Activated gamma-delta T cell treated with anti-CD3 and anti-CD28 coated beads, Interleukin-2, amount 50 U/mL, for 16 hours (primary cell): ENCODE results near the gene JARID2.

ENCODE experiments used
- DNase-seq: peaks from one replicate; pipeline ENCODE4 v3.0.0-alpha.2; 2020; ENCODE audit warnings: low read depth

JARID2 gene

DNA sequence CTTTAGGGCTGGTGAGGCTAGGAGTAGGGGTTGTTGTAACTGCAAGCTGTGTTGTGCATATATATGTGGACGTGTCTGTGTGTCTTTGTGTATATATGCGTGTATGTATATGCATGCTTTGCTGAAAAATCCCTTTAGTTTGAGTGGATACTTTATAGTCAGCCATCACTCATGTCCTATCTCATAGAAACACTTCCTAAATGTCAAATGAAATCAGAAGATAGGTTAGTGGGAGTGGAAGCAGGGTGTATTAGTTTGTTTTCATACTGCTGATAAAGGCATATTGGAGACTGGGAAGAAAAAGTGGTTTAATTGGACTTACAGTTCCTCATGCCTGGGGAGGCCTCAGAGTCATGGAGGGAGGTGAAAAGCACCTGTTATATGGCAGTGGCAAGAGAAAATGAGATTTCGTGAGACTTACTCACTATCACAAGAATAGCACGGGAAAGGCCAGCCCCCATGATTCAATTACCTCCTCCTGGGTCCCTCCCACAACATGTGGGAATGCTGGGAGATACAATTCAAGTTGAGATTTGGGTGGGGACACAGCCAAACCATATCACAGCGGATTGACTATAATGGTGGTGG is 131.1 kb downstream of the JARID2 start:
- DNase-seq: no peak

DNA sequence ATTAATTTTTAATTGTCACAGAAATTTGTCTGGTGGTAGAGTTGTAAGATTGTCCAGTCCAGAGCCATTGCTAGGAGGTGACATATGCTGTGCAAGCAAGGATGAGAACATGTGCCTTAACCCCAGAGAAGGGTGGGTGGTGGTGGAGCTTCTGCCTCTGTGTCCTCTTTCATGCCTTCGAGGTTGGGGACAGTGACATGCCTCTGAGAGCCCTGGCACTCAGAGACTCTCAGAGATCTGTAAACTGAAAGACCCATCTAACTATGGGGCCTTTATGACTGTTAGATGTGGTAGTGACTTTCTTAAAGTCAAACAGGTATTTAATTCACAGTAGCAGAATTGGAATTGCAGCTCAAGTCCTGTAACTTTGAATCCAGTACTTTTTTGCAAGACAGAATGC is 132.4 kb downstream of the JARID2 start:
- no peak for DNase-seq

DNA sequence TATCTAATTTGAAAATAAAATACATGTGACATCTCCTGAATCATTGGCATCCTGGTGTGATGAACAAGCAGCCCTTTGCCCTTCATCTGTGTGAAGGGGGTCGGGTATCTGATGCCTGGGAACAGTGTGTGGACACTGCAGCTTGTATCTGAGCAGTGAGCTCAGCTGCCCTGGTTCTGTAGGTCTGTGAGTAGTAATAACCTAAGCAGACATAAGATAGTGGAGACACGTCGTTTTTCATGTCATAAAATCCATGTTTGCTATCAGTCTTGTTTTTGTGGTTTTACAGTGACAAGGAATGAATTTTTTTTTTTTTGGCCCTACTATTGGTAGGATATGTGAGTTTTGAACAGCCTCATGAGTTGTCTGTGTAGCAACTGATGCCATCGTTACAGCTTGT is 133.0 kb downstream of the JARID2 start:
- DNase-seq: no peak

DNA sequence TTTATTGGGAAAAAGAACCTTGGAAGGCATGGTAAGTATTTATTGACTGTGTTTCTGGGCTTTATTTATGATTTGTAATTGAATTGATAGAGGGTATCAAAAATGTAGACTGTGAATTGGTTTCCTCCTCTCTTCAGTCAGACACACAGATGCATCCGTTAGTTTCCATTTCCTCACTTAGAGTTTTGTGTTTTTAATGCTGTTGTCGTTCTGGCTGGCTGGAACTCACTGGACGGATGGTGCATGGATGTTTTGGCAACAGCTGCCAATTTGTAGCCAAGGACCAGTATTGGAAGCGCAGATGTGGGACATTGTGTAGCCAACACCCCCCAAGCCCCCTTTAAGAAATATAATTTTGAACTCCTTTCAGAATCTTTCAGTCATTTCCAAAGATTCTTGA is 134.5 kb downstream of the JARID2 start:
- DNase-seq: no peak

DNA sequence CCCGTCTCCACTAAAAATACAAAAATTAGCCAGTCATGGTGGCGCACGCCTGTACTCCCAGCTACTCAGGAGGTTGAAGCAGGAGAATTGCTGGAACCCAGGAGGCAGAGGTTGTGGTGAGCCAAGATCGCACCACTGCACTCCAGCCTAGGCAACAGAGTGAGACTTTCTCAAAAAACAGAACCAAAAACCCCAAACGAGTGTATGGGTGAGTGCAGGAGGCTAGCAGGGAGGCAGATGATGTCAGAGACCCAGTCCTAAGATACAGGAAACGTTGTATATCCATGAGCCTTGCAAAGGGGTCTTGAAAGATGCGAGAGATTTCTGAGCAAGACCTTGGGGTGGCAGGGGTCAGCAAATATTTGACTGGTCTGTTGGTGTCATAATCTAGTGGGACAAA is 136.2 kb downstream of the JARID2 start:
- DNase-seq: no peak

DNA sequence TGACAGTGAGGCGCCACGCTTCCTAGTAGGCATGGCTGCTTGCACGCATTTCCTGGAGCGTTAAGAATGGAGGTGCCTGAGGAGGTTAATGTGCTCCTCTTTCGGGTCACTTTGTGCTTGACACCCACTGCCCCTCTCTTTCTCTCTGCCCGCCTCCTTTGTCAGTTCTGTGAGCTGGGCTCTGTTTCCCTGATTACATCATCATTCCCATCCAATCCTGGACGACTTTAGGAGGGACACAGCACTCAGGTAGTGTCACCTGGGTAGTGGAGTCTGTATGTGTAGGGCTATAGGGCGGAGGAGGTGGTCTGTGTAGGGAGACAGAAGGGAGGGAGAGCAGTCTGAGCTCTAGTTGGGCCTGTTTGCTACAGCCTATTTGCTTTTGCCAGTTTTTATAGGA is 136.8 kb downstream of the JARID2 start:
- no peak for DNase-seq

DNA sequence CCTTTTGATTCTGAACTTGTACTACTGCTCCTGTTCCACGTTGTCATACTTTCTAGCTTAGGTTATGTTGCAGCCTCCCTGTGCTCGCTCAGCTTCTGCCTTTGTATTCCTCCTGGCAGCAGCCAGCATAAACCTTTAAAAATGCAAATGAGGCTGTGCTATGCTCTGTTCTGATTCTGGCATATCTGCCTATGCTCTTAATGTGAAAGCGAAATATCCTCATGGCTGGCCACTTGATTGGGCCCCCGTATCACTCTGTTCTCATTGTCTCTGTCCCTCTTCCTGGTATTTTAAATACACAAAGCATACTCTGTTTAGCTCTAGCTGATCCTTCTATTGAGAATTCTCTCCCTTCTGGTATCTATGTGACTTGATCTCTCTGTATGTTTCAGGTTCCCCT is 139.0 kb downstream of the JARID2 start:
- DNase-seq: no peak

DNA sequence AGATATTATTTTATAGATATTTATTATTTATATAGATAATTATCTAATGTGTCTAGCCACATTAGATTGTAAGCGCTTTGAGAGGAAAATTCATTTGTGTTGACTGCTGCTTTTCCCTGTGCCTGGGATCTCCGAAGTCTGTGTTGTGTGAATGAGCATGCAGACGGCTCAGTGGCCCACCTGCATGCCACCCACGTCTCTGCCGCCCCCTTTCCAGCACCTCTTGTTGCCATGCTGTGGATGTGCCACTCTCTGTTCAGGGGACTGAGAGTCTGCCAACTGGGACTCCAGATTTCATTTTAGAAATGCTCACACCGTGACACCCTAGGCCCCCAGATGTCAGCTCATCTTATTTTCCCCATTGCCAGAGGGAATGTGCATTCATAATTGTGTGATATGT is 139.7 kb downstream of the JARID2 start:
- no peak for DNase-seq

DNA sequence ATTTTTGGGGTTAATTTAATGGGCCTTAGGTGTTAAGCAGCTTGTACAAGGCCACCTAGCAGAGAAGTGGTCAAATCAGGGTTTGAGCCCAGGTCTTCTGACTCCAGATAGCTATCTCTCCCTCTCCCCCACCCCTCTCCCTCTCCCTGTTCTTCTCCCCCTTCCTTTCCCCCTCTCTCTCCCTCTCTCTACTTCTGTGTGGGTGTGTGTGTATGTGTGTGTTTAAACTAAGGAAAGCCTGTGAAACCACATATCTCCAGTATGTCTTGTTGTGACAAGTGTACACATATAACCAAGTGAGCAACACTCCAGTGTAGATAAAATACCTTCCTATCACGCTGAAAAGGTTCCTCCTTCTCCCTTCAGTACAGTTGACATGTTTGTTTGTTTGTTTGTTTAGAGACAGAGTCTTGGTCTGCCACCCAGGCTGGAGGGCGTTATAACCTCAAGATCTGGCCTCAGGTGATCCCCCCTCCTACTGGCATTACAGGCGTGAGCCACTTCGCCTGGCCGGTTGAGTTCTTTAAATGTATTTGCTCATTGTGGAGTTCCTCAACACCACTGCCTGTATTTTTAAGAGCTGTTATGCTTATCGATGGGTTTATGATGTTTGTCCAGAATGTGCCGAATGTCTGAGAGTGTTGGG is 140.4 kb downstream of the JARID2 start:
- DNase-seq: no peak

DNA sequence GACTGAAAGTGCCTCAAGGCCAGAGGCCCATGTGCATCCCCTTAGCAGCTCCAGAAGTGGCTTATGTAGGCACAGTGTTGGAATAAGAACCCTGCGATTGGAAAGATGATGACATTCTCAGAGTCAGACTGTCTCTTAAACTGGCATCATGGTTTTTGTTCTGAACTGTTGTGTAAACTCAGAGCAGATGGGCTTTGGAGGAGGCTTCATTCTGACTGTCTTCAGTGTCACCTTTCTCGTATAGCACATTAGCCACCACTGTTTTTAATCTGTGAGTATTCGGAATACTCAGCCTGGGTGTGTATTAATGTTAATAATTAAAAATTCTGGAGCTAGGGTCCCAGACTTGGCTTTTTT is 140.9 kb downstream of the JARID2 start:
- no peak for DNase-seq

DNA sequence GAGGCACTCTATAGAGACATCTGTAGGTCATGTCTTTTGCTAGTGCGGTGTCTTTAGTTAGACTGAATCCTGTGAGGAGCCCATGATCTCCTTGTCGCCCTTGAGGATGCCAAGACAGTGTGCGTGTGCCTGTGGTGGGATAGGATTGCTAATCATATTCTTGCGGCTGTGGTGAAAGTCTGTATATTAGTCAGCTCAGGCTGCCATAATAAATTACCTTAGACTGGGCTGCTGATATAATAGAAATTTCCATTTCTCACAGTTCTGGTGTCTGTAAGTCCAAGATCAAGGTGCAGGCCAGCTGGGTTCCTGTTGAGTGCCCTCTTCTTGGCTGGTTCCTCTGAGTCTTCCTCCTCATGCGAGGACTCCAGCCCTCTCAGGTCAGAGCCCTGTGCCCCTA is 141.2 kb downstream of the JARID2 start:
- no peak for DNase-seq

DNA sequence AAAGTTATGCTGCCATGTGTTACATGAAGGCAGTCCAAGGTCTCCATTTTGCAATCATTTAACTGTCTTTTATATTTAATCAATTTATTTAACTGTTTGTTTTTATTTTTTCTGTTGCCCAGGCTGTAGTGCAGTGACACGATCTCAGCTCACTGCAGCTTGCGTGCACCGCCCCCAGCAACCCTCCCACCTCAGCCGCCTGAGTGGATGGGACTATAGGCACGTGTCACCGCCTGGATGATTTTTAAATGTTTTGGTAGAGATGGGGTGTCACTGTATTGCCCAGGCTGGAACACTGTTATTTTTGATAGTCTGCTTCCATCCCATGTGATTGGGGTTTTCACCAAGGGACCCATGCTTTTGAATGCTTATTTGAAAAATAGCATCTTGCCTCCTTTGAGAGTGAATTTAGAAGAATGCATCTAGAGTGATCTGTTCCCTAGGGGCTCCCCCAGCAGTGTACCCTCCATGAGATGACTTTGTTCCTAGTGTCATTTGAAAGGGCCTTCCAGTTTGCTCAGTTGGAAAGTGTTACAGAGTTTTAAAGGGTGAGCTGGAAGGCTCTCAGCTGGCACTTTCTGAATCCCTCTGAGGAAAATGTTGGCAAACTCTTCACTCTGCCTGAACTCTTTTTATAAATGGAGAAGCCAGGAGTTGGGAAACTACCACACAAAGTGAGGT is 143.4 kb downstream of the JARID2 start:
- DNase-seq: no peak

DNA sequence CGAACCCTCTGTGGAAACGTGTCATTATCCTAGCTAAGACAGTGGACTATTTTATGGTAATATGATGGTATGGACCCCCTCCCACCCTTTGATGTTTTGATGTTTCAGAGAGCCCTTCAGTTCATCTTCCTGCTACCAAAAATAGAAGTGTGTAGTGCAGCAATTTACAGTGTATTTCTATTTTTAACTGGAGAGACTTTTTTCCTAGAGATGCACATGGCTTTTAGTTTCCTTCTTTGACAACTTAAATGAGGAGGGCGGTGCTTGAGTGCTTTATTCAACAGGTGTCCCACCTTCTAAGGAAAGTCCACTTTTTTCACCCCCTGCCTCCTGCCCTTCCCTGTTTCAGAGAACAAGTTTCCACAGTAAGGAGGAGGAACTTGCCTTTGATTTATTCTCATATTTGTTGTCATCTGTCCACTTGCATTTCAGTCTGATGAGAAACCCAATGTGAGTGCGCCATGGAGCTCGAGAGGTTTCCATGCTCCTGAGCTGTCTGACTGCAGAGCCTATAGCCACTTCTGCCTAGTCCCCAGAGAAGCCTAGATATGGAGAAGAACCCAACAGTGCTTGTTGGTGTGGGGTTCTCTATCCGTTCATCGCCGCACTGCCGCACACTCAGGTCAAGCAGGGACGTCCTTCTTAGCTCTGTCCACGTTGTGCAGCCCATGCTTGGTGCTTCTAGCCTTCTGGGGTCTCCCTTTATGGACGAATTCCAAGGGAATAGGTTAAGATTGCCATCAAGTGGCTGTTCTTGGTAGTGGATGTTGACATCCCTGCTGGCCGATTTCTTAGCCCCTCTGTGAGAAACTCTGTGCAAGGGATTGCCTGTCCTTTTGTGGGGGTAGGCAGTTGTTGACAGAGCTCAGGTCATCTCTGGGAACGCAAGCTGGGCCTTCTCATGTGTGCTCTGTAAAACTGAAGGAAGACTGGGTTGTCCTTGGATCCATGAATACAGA is 144.2 kb downstream of the JARID2 start:
- DNase-seq: no peak

DNA sequence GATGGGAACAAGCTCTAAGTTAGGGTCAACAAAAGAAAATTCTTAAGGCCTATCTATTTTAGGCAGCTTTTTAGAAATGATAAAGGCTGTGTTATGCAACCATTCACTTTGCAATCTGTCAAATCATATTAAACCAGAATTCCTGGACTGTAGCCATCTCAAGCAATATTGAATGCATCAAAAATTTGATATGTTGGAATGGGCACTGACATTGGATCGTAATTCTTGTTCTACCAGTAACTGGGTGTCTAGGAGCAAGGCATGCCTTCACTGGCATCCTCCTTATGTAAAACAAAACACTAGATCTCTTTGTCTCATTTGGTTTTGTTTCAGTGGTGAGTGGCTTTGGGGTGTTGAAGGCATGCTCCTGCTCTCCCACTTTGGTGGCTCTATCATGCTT is 145.6 kb downstream of the JARID2 start:
- DNase-seq: no peak

DNA sequence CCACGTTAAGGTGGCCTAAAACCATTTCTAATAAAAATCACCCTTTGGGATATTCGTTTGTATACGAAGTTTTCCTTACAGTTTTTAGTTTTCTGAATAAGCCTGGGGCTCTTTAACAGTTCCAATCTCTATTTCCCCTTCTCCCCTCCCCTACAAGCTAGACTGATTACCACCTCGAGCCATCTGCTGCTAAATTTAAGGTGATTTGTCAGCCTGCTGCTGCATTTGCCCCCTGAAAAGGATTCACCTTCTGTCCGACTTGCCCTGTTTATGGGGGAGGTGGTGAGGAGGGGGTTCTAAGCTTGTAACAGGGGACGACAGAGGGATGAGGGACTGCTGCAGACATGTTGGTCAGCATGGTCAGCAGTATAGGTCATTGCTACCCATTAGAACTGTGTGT is 146.3 kb downstream of the JARID2 start:
- DNase-seq: no peak

DNA sequence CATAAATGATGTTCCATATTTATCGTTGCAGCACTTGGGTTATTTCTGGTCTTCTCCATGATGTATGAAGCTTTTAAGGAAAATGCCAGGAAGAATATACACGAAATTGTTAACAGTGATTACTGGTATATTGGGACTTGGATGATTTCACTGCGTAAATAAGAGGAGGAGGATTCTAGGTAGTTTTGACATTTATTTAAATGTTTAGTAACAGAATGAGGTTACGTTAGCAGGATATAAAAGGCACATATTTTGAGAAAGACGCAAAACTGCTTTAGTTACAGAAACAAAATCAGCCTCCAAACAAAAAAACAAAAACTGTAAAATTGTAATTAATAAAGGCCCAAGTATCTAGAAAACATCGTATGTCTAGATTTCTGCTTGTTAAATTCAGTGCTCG is 147.7 kb downstream of the JARID2 start:
- DNase-seq: no peak

DNA sequence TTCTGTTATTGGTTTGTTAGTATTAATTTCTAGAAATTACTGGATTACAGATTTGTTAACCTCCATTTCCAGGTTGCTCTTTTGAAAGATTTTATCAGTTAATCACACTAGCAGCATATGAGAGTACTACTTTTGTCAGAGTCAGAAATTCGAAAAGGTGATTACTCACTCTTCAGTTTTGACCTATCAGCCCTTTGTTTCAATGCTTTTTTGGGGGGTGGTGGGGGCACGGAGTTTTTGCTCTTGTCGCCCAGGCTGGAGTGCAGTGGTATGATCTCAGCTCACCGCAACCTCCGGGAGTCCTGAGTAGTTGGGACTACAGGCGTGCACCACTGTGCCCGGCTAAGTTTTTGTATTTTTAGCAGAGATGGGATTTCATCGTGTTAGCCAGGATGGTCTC is 149.2 kb downstream of the JARID2 start:
- no peak for DNase-seq

DNA sequence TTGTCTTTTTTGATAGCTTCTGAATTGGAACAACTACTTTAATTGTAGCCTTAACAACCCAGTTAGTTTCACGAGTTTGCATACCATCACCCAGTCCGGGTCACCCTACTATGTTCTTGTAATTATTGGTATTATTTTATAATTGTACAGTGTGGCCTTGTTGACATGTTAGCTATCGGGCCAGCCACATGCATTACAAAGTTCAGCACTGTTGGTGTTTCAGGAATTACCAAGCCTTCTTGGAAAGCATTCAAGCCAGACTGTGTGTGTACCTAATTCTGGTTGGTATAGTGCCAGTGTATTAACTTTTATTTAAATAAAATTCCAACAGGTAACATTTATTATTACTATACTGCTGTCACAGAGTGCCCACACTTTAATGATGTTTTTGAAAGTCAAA is 150.9 kb downstream of the JARID2 start:
- no peak for DNase-seq

DNA sequence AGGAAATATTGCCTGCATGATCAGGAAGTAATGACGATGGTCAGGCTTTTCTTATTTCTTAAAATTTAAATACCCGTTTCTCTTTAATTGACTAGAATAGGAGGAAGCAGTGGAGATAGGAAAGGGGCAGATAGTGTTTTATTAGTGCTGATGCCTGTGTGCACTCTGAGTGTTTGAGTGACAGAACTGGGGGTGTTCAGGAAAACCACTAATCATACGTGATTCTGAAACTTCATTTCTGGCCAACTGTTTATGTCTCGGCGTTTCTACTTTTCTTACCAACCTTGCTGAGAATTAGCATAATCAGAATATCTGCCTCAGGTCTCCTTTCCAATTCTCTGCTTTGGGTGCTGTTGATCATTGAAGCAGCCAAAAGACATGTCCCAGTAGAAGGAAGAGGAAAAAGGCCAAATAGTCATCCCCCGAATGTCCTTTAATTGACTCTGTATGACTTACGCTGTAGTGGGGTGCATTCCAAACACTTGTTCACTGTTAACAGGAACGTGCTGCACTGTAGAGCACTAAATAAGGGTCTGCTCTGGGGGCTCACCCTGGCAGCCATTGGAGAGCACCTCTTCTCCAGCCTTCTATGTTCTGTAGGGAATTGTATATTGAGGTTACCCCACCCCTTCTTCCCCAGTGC is 152.9 kb downstream of the JARID2 start:
- no peak for DNase-seq

DNA sequence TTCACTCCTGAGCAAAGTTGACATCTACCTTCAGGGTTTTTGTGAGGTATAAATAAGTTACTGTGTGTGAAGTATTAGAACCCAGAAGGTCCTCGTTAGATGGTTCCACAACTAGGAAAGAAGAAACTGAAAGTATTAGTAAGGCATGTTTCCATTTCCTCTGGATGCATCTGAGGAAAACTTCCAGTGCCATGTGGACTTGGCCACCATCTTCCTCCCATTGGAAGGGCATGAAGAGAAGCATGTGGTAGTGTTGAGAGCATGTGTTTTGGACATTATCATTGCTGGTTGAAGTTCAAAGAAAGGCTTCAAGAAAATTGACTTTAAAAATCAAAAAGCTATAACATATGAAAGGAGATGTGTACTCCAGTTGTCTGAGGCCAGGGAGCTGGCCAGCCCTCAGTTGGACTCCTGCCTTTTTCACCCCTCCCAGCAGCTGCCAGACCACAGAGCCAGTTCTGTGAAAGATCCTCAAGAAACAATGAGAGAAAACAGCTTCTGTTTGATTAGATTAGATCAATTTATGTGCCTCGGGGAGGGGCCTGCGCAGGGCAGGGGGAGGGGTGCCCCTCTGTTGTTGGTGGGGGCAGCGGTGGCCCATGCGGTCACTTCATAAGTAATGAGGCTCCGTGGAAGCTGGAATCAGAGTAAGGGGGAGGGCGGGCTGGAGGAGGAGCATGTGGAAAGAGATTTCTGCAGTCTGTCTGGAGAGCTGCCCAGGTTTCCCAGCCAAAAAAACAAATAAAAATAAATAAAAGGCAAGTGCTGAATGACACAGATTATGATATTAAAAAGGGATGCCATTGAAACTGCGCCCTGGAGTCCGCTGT is 154.0 kb downstream of the JARID2 start:
- no peak for DNase-seq

DNA sequence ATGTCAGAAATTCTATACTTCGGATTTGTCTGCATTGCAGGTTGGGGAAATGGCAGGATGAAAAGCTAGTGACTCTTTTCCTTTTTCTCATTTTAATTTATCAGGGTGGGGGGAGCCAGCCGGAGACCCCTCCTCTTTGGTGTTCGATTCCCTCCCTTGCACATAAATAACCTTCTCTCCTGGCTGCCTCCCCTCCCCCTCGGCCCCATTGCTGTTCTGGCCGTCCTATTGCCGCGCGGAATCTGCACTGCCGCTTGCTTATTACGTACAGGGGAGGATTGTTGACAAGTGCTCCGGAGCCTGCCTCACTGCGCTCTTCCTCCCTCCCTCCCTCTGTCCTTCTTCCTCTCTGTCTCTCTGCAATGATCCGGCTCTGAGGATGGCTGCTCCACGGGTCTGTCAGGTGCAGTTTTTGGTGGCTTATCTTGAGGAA is 154.7 kb downstream of the JARID2 start:
- no peak for DNase-seq
